DOHH2 (cell line): ENCODE results near the gene AIG1.

Source experiments
- H3F3A ChIP-seq: fragments of 200-600 bp; sonication (generic), shearing (Covaris generic); 2 replicates; pipeline ENCODE4 v1.6.0; 2016; ENCODE audit warnings: antibody characterized with exemption, mild to moderate bottlenecking; ENCODE audit not compliant: control insufficient read depth, insufficient read depth
- H3K27ac ChIP-seq: fragments of 200-600 bp; sonication (generic); 2 replicates; pipeline ENCODE4 v1.5.1; 2014; ENCODE audit warnings: low read depth, mild to moderate bottlenecking, low read length, moderate library complexity
- H3K27me3 ChIP-seq: fragments of 200-600 bp; sonication (generic); 2 replicates; pipeline ENCODE4 v1.6.1; 2014; ENCODE audit warnings: mild to moderate bottlenecking, low read length, mixed read lengths; ENCODE audit not compliant: control insufficient read depth
- H3K36me3 ChIP-seq: fragments of 200-600 bp; sonication (generic); 2 replicates; pipeline ENCODE4 v1.6.1; 2014; ENCODE audit warnings: mild to moderate bottlenecking, low read length, moderate library complexity, mixed read lengths; ENCODE audit not compliant: control insufficient read depth
- H3K4me1 ChIP-seq: fragments of 200-600 bp; sonication (generic); 2 replicates; pipeline ENCODE4 v1.6.1; 2014; ENCODE audit warnings: mild to moderate bottlenecking, low read length, mixed read lengths; ENCODE audit not compliant: control insufficient read depth
- H3K4me2 ChIP-seq: fragments of 200-600 bp; sonication (generic); 2 replicates; pipeline ENCODE4 v1.6.0; 2014; ENCODE audit warnings: mild to moderate bottlenecking, low read length, moderate library complexity
- H3K4me3 ChIP-seq: fragments of 200-600 bp; sonication (generic); 2 replicates; pipeline ENCODE4 v1.5.1; 2014; ENCODE audit warnings: mild to moderate bottlenecking, low read length, mixed read lengths
- H3K79me2 ChIP-seq: fragments of 200-600 bp; sonication (generic); 2 replicates; pipeline ENCODE4 v1.6.1; 2014; ENCODE audit warnings: mild to moderate bottlenecking, low read length, mixed read lengths; ENCODE audit not compliant: control insufficient read depth
- H3K9me2 ChIP-seq: fragments of 200-600 bp; sonication (generic); replicated peaks from 2 replicates; pipeline ENCODE4 v1.6.1; 2014; ENCODE audit warnings: mild to moderate bottlenecking, low read length, mixed read lengths; ENCODE audit not compliant: control insufficient read depth
- H3K9me3 ChIP-seq: fragments of 200-600 bp; sonication (generic); 2 replicates; pipeline ENCODE4 v1.6.1; 2014; ENCODE audit warnings: antibody characterized with exemption, low read length, mixed read lengths; ENCODE audit not compliant: control insufficient read depth, insufficient read depth
- H4K20me1 ChIP-seq: fragments of 200-600 bp; sonication (generic); 2 replicates; pipeline ENCODE4 v1.6.0; 2014; ENCODE audit warnings: low read depth, mild to moderate bottlenecking, antibody characterized with exemption, low read length, moderate library complexity; ENCODE audit not compliant: control insufficient read depth, insufficient read depth
- CTCF ChIP-seq: fragments of 200-600 bp; sonication (generic); IDR thresholded peaks from one replicate; pipeline ENCODE4 v1.5.1; 2014; ENCODE audit warnings: antibody characterized with exemption, mild to moderate bottlenecking, low read depth, low read length; ENCODE audit not compliant: poor library complexity, severe bottlenecking
- EZH2phosphoT487 ChIP-seq: fragments of 200-600 bp; sonication (generic); IDR thresholded peaks from 2 replicates; pipeline ENCODE4 v1.6.1; 2017; ENCODE audit warnings: borderline replicate concordance, mild to moderate bottlenecking, antibody characterized with exemption, low read length, moderate library complexity, mixed read lengths

The AIG1 gene

GRCh38 chr6:143160439-143161220 is 99.9 kb downstream of the AIG1 start:
- Histone ChIP-seq H3K9me3 (no peaks in the 10 kb centered on the region), H3F3A (no peaks in the 10 kb centered on the region), H3K4me3 (no peak overlapping the region), H3K9me2 (no peaks in the 10 kb centered on the region), H3K36me3 (no peaks in the 10 kb centered on the region), H3K27me3 (no peaks in the 10 kb centered on the region), H4K20me1 (no peaks in the 10 kb centered on the region), H3K79me2 (no peaks in the 10 kb centered on the region), H3K27ac (no peak overlapping the region), H3K4me2 (no peak overlapping the region), H3K4me1 (no peaks in the 10 kb centered on the region)
- TF ChIP-seq CTCF: no peak
- no peak for TF ChIP-seq EZH2phosphoT487

GRCh38 chr6:143163621-143164020 is 102.9 kb downstream of the AIG1 start:
- no peaks in the 10 kb centered on the region for H3K4me1 ChIP-seq
- H4K20me1 ChIP-seq: no peaks in the 10 kb centered on the region
- no peaks in the 10 kb centered on the region for H3K9me2 ChIP-seq
- no peak overlapping the region for H3K4me3 ChIP-seq
- H3K9me3 ChIP-seq: no peaks in the 10 kb centered on the region
- H3K4me2 ChIP-seq: no peak overlapping the region
- H3K79me2 ChIP-seq: no peaks in the 10 kb centered on the region
- H3F3A ChIP-seq: no peaks in the 10 kb centered on the region
- no peaks in the 10 kb centered on the region for H3K36me3 ChIP-seq
- H3K27ac ChIP-seq: no peak overlapping the region
- TF ChIP-seq CTCF (no peak), EZH2phosphoT487 (no peak)
- H3K27me3 ChIP-seq: no peaks in the 10 kb centered on the region

GRCh38 chr6:143164565-143165105 is 103.9 kb downstream of the AIG1 start:
- no peaks in the 10 kb centered on the region for H3K9me3 ChIP-seq
- no peaks in the 10 kb centered on the region for H3K27me3 ChIP-seq
- no peaks in the 10 kb centered on the region for H3K36me3 ChIP-seq
- H3K27ac ChIP-seq: no peak overlapping the region
- H4K20me1 ChIP-seq: no peaks in the 10 kb centered on the region
- no peaks in the 10 kb centered on the region for H3K9me2 ChIP-seq
- H3F3A ChIP-seq: no peaks in the 10 kb centered on the region
- H3K4me2 ChIP-seq: no peak overlapping the region
- no peaks in the 10 kb centered on the region for H3K79me2 ChIP-seq
- no peak overlapping the region for H3K4me3 ChIP-seq
- TF ChIP-seq EZH2phosphoT487 (no peak), CTCF (no peak)
- no peaks in the 10 kb centered on the region for H3K4me1 ChIP-seq
